A549 (cell line): ENCODE results near the gene AKR7A2. TPM values are rescaled to one million over a fixed set of nuclear protein-coding genes. Genes with fewer than 3 reads are reported as not detected.

Experiments
- ATAC-seq, 2 experiments: fragments of 200-7000 bp in 1 of 2; fragments of >200 bp in 1 of 2; cut with Nextera tagmentation in 1 of 2; cut with Tn5 transposase in 1 of 2; 3 replicates each; pipeline versions ENCODE4 v1.8.0 to v1.9.1; 2018 to 2020; ENCODE audit warnings: mild to moderate bottlenecking in 1 of 2, moderate library complexity in 1 of 2
- CTCF ChIA-PET: fragments of 300-600 bp; sonication (Branson Sonifier 250); formaldehyde crosslinking; extraction: SDS; loops from one replicate; lab custom pipeline; 2021; ENCODE audit warnings: antibody characterized with exemption, inconsistent platforms; lab: Yijun Ruan, JAX
- POLR2A ChIA-PET: fragments of 350-600 bp; formaldehyde crosslinking; extraction: SDS; loops from one replicate; lab custom pipeline; 2021; ENCODE audit warnings: antibody characterized with exemption, inconsistent platforms; lab: Yijun Ruan, JAX
- DNase-seq, 2 experiments: peaks; one replicate each; pipeline versions ENCODE4 v3.0.0 to v3.0.0-alpha.2; 2011 to 2016; ENCODE audit warnings: low read depth in 1 of 2, low spot score in 1 of 2
- FAIRE-seq: peaks from 2 replicates; lab custom pipeline; 2011; peaks lifted over from hg19 to GRCh38; lab: Jason Lieb, UNC
- H3K27ac ChIP-seq, 2 experiments: fragments of >200 bp; sonication (Bioruptor Twin); formaldehyde crosslinking; 3 replicates each; pipeline ENCODE4 v1.5.1; 2016 to 2017
- H3K4me1 ChIP-seq: fragments of >200 bp; sonication (Bioruptor Twin); formaldehyde crosslinking; 3 replicates; pipeline ENCODE4 v1.6.1; 2016
- H3K4me2 ChIP-seq: fragments of >200 bp; sonication (Bioruptor Twin); formaldehyde crosslinking; 3 replicates; pipeline ENCODE4 v1.6.1; 2016
- H3K4me3 ChIP-seq: fragments of >200 bp; sonication (Bioruptor Twin); formaldehyde crosslinking; 3 replicates; pipeline ENCODE4 v1.5.1; 2016
- H3K9me3 ChIP-seq: fragments of >200 bp; sonication (Bioruptor Twin); formaldehyde crosslinking; 3 replicates; pipeline ENCODE4 v1.6.1; 2016
- EHF ChIP-seq: fragments of 250-450 bp; sonication (Bioruptor Pico); IDR thresholded peaks from 2 replicates; pipeline ENCODE4 v1.5.0; 2020; ENCODE audit warnings: mild to moderate bottlenecking
- ESRRA ChIP-seq: fragments of 150-350 bp; IDR thresholded peaks from 2 replicates; pipeline ENCODE4 v1.6.1; 2014; ENCODE audit warnings: mild to moderate bottlenecking, low read length, borderline replicate concordance
- HEYL ChIP-seq: fragments of 250-450 bp; sonication (Bioruptor Pico); IDR thresholded peaks from 2 replicates; pipeline ENCODE4 v1.8.0; 2021; ENCODE audit warnings: mild to moderate bottlenecking, moderate library complexity
- JUN ChIP-seq, 2 experiments: fragments of >200 bp; sonication (Bioruptor Twin); formaldehyde crosslinking; IDR thresholded peaks; 2 replicates in 1 of 2; 3 replicates in 1 of 2; pipeline ENCODE4 v1.6.1; 2016 to 2017
- MAZ ChIP-seq: fragments of 150-350 bp; IDR thresholded peaks from 2 replicates; pipeline ENCODE4 v1.6.1; 2014; ENCODE audit warnings: antibody characterized with exemption, low read depth, low read length, borderline replicate concordance
- NPAS2 ChIP-seq: fragments of 250-450 bp; sonication (Bioruptor Pico); IDR thresholded peaks from 2 replicates; pipeline ENCODE4 v1.8.0; 2022; ENCODE audit warnings: mild to moderate bottlenecking, moderate library complexity, borderline replicate concordance
- POLR2AphosphoS2 ChIP-seq: conservative IDR thresholded peaks from 2 replicates; pipeline ENCODE4 v1.6.1; 2012; ENCODE audit warnings: low read length, improper control_type of control experiment, inconsistent platforms
- RARB ChIP-seq: fragments of 250-450 bp; sonication (Bioruptor Pico); IDR thresholded peaks from 2 replicates; pipeline ENCODE4 v1.8.0; 2021; ENCODE audit warnings: mild to moderate bottlenecking, moderate library complexity
- SREBF2 ChIP-seq: fragments of 450-650 bp; IDR thresholded peaks from 2 replicates; pipeline ENCODE4 v1.6.1; 2014; ENCODE audit warnings: mild to moderate bottlenecking, moderate library complexity
- TFCP2L1 ChIP-seq: fragments of 250-450 bp; sonication (Bioruptor Pico); IDR thresholded peaks from 2 replicates; pipeline ENCODE4 v1.5.0; 2021; ENCODE audit warnings: mild to moderate bottlenecking
- TP53 ChIP-seq: fragments of 250-450 bp; sonication (Bioruptor Pico); IDR thresholded peaks from 2 replicates; pipeline ENCODE4 v1.5.0; 2021; ENCODE audit warnings: mild to moderate bottlenecking, moderate library complexity
- ZC3H11A ChIP-seq: fragments of 450-650 bp; IDR thresholded peaks from 2 replicates; pipeline ENCODE4 v1.6.1; 2014; ENCODE audit warnings: antibody characterized with exemption, mild to moderate bottlenecking
- ZFP36 ChIP-seq: fragments of 450-650 bp; IDR thresholded peaks from 2 replicates; pipeline ENCODE4 v1.6.1; 2014; ENCODE audit warnings: borderline replicate concordance; ENCODE audit not compliant: partially characterized antibody
- ZSCAN20 ChIP-seq: fragments of 250-450 bp; sonication (Bioruptor Pico); IDR thresholded peaks from 2 replicates; pipeline ENCODE4 v1.8.0; 2022; ENCODE audit warnings: mild to moderate bottlenecking, moderate library complexity
- WGBS: methylation state at CpG from one replicate; pipeline ENCODE4 v1.1.6; 2017; ENCODE audit errors: missing lambda C conversion rate; 5-methylcytosine and 5-hydroxymethylcytosine counted together
- polyA plus RNA-seq, 4 experiments: library from polyadenylated mRNA; depleted of rRNA in 3 of 4; stranded (reverse); fragments of >200 nt; fragmentation: RNase III in 1 of 4; extraction: RNeasy Plus Mini Kit Qiagen cat#74134 plus additional on column Dnase treatment in 1 of 4; gene quantifications; 2 replicates in 3 of 4; 3 replicates in 1 of 4; pipeline ENCODE4 v1.2.3, GENCODE V29; 2011 to 2017
- small RNA-seq, 6 experiments: library from RNA; depleted of rRNA; stranded (forward); fragments of <200 nt; gene quantifications; one replicate each; pipeline ENCODE3, GENCODE V24; 2012

Gene AKR7A2
- polyA plus RNA-seq, 2 of the 4 experiments (the other 2 are of a cell fraction) = 22.2 to 31.4 TPM

- 96% methylated on average over 4 of the region's 4 CpGs for WGBS
- TF ChIP-seq ZC3H11A = no peak
- no peak for TF ChIP-seq ZFP36
- ChIA-PET POLR2A (no interaction called here), CTCF (interaction anchor here (0.6 to 2.4 kb wide), 6 partner anchors 9 to 396 kb away, joined by 3 to 12 read pairs (median 3); no protein-coding TSS in a partner anchor)
- no peak for DNase-seq
- H3K4me1 ChIP-seq = peaks cover 18% of the 10 kb centered on the region; the same call in 2 of the 3 replicates
- ATAC-seq = no peak
- H3K9me3 ChIP-seq = no peaks in the 10 kb centered on the region
- no peak overlapping the region for H3K4me2 ChIP-seq
- no peak overlapping the region for H3K27ac ChIP-seq
- no peak overlapping the region for H3K4me3 ChIP-seq
- FAIRE-seq = no peak
These were observed 56.7 kb downstream of the AKR7A2 start for GRCh38 chr1:19255288-19255687.

GRCh38 chr1:19254416-19254815, 57.5 kb downstream of the AKR7A2 start:
- TF ChIP-seq JUN (IDR thresholded peaks at IDR 0.05) (no peak), MAZ (no peak), ESRRA (no peak), NPAS2 (CRISPR knock-in tag) (no peak), EHF (CRISPR knock-in tag) (no peak), SREBF2 (no peak), TP53 (CRISPR knock-in tag) (no peak), RARB (CRISPR knock-in tag) (no peak), ZSCAN20 (no peak), TFCP2L1 (CRISPR knock-in tag) (no peak), POLR2AphosphoS2 (no peak), HEYL (CRISPR knock-in tag) (no peak)
- Histone ChIP-seq H3K4me1 (peaks cover 24% of the 10 kb centered on the region; the same call in 2 of the 3 replicates), H3K4me3 (no peak overlapping the region), H3K9me3 (no peaks in the 10 kb centered on the region), H3K4me2 (no peak overlapping the region), H3K27ac (no peak overlapping the region)
- DNase-seq (no peak), FAIRE-seq (no peak), ATAC-seq (no peak)
- POLR2A ChIA-PET = no interaction called here
- CTCF ChIA-PET = interaction anchor here (1.0 to 1.5 kb wide), 2 partner anchors 10 to 397 kb away, joined by 3 read pairs; no protein-coding TSS in a partner anchor

Small RNA genes lying within 50 kb of the gene (small RNA-seq; reads per million reads assigned to genes)
- gene RNU6-1099P = 0 to 0.35 (median 0) reads per million in 6 experiments

Other genes with a start within 250 kb of the AKR7A2 start
- 74.3 and 135 TPM in 2 replicates for gene UBR4, start 101.9 kb downstream of the AKR7A2 start, polyA plus RNA-seq (2011; rRNA removed)
- gene UBR4, start 101.9 kb downstream of the AKR7A2 start, polyA plus RNA-seq (2017; fragmentation: RNase III; extraction: RNeasy Plus Mini Kit Qiagen cat#74134 plus additional on column Dnase treatment) = 50.5 to 63.0 TPM (median 55.8 TPM) in 3 replicates
- 32.2 and 40.2 TPM in 2 replicates for gene EMC1, start 60.6 kb downstream of the AKR7A2 start, polyA plus RNA-seq (2011; rRNA removed)
- gene EMC1, start 60.6 kb downstream of the AKR7A2 start, polyA plus RNA-seq (2017; fragmentation: RNase III; extraction: RNeasy Plus Mini Kit Qiagen cat#74134 plus additional on column Dnase treatment) = 23.8 to 28.8 TPM (median 25.8 TPM) in 3 replicates
- 52.1 and 66.4 TPM in 2 replicates for gene MRTO4, start 60.3 kb downstream of the AKR7A2 start, polyA plus RNA-seq (2011; rRNA removed)
- 58.4 to 70.5 TPM (median 61.7 TPM) in 3 replicates for gene MRTO4, start 60.3 kb downstream of the AKR7A2 start, polyA plus RNA-seq (2017; fragmentation: RNase III; extraction: RNeasy Plus Mini Kit Qiagen cat#74134 plus additional on column Dnase treatment)
- 0.10 and 0.13 TPM in 2 replicates for gene AKR7A3, start 23.4 kb downstream of the AKR7A2 start, polyA plus RNA-seq (2011; rRNA removed)
- gene AKR7A3, start 23.4 kb downstream of the AKR7A2 start, polyA plus RNA-seq (2017; fragmentation: RNase III; extraction: RNeasy Plus Mini Kit Qiagen cat#74134 plus additional on column Dnase treatment) = 0.17 to 0.24 TPM (median 0.21 TPM) in 3 replicates
- 5.6 and 8.1 TPM in 2 replicates for gene SLC66A1, start 182 bp upstream of the AKR7A2 start, polyA plus RNA-seq (2011; rRNA removed)
- 11.1 to 12.8 TPM (median 12.6 TPM) in 3 replicates for gene SLC66A1, start 182 bp upstream of the AKR7A2 start, polyA plus RNA-seq (2017; fragmentation: RNase III; extraction: RNeasy Plus Mini Kit Qiagen cat#74134 plus additional on column Dnase treatment)
- gene CAPZB, start 173.4 kb upstream of the AKR7A2 start, polyA plus RNA-seq (2011; rRNA removed) = 129 and 133 TPM in 2 replicates
- 281 to 306 TPM (median 296 TPM) in 3 replicates for gene CAPZB, start 173.4 kb upstream of the AKR7A2 start, polyA plus RNA-seq (2017; fragmentation: RNase III; extraction: RNeasy Plus Mini Kit Qiagen cat#74134 plus additional on column Dnase treatment)